Neural cell (in vitro differentiated cells): ENCODE measurements around the gene TICAM1. TPM values are rescaled to one million over a fixed set of nuclear protein-coding genes. Genes with fewer than 3 reads are reported as not detected.

Experiments used
- H2AFZ ChIP-seq: fragments of 200-600, 300-800 bp; sonication (generic), shearing (Covaris generic); 2 replicates; pipeline ENCODE4 v1.6.0; 2014; ENCODE audit warnings: low read depth, mild to moderate bottlenecking, antibody characterized with exemption, low read length, moderate library complexity
- H3F3A ChIP-seq: fragments of 200-600 bp; shearing (Covaris generic); 2 replicates; pipeline ENCODE4 v1.6.1; 2016; ENCODE audit warnings: mild to moderate bottlenecking, moderate library complexity, mixed read lengths, antibody characterized with exemption, low read length; ENCODE audit not compliant: insufficient read depth, poor library complexity, severe bottlenecking
- H3K27ac ChIP-seq: fragments of 200-600, 300-800 bp; sonication (generic), shearing (Covaris generic); 2 replicates; pipeline ENCODE4 v1.5.1; 2014; ENCODE audit warnings: mild to moderate bottlenecking, low read length, moderate library complexity
- H3K27me3 ChIP-seq: fragments of 300-800, 200-600 bp; sonication (generic), shearing (Covaris generic); 2 replicates; pipeline ENCODE4 v1.6.0; 2014; ENCODE audit warnings: mild to moderate bottlenecking, low read depth, low read length, moderate library complexity; ENCODE audit not compliant: insufficient read depth
- H3K36me3 ChIP-seq: fragments of 300-800, 200-600 bp; sonication (generic), shearing (Covaris generic); 2 replicates; pipeline ENCODE4 v1.5.1; 2014; ENCODE audit warnings: mild to moderate bottlenecking, antibody characterized with exemption, low read length, moderate library complexity; ENCODE audit not compliant: insufficient read depth
- H3K4me2 ChIP-seq: fragments of 300-800, 200-600 bp; sonication (generic), shearing (Covaris generic); 2 replicates; pipeline ENCODE4 v1.6.0; 2014; ENCODE audit warnings: mild to moderate bottlenecking, low read length
- H3K4me3 ChIP-seq: fragments of 300-800, 200-600 bp; sonication (generic), shearing (Covaris generic); 2 replicates; pipeline ENCODE4 v1.5.1; 2014; ENCODE audit warnings: mild to moderate bottlenecking, low read length, moderate library complexity
- H3K79me2 ChIP-seq: fragments of 200-600 bp; shearing (Covaris generic); replicated peaks from 2 replicates; pipeline ENCODE4 v1.6.0; 2014; ENCODE audit warnings: mild to moderate bottlenecking, low read length, moderate library complexity; ENCODE audit not compliant: insufficient read depth
- H3K9ac ChIP-seq: fragments of 300-800, 200-600 bp; sonication (generic), shearing (Covaris generic); 2 replicates; pipeline ENCODE4 v1.6.1; 2016; ENCODE audit warnings: mild to moderate bottlenecking, low read length, mixed read lengths
- H3K9me2 ChIP-seq: fragments of 200-600 bp; shearing (Covaris generic); 2 replicates; pipeline ENCODE4 v1.6.1; 2016; ENCODE audit warnings: mild to moderate bottlenecking, low read length, mixed read lengths; ENCODE audit not compliant: insufficient read depth
- H3K9me3 ChIP-seq: fragments of 200-600, 300-800 bp; sonication (generic), shearing (Covaris generic); 2 replicates; pipeline ENCODE4 v1.6.1; 2016; ENCODE audit warnings: mild to moderate bottlenecking, mixed run types, low read length, moderate library complexity, mixed read lengths
- H4K20me1 ChIP-seq: fragments of 200-600 bp; shearing (Covaris generic); 2 replicates; pipeline ENCODE4 v1.6.1; 2016; ENCODE audit warnings: mild to moderate bottlenecking, mixed run types; ENCODE audit not compliant: insufficient read depth
- EP300 ChIP-seq: fragments of 450-650 bp; conservative IDR thresholded peaks from 2 replicates; pipeline ENCODE4 v1.6.1; 2014; ENCODE audit warnings: antibody characterized with exemption, mild to moderate bottlenecking, moderate library complexity; ENCODE audit not compliant: poor library complexity, severe bottlenecking
- EZH2 ChIP-seq: fragments of 200-600, 300-800 bp; shearing (Covaris generic), sonication (generic); IDR thresholded peaks from 2 replicates; pipeline ENCODE4 v1.6.1; 2014; ENCODE audit warnings: antibody characterized with exemption, low read length, borderline replicate concordance, mild to moderate bottlenecking; ENCODE audit not compliant: insufficient read depth, poor library complexity, severe bottlenecking
- MXI1 ChIP-seq: fragments of 450-650 bp; conservative IDR thresholded peaks from 2 replicates; pipeline ENCODE4 v1.6.1; 2014; ENCODE audit warnings: antibody characterized with exemption, mild to moderate bottlenecking; ENCODE audit not compliant: poor library complexity, severe bottlenecking
- POLR2AphosphoS5 ChIP-seq: IDR thresholded peaks from 2 replicates; pipeline ENCODE4 v1.6.1; 2012
- RAD21 ChIP-seq: fragments of 450-650 bp; conservative IDR thresholded peaks from 2 replicates; pipeline ENCODE4 v1.6.1; 2014; ENCODE audit warnings: antibody characterized with exemption, mild to moderate bottlenecking, moderate library complexity
- SMC3 ChIP-seq: fragments of 450-650 bp; conservative IDR thresholded peaks from 2 replicates; pipeline ENCODE4 v1.6.1; 2014; ENCODE audit warnings: antibody characterized with exemption, mild to moderate bottlenecking, moderate library complexity; ENCODE audit not compliant: poor library complexity
- TAF1 ChIP-seq: IDR thresholded peaks from 2 replicates; pipeline ENCODE4 v1.6.1; 2012; ENCODE audit warnings: low read depth
- polyA minus RNA-seq: library from RNA; depleted of rRNA, polyadenylated mRNA; stranded (reverse); fragments of >200 nt; gene quantifications from 2 replicates; pipeline ENCODE4 v1.2.3, GENCODE V29; 2014
- polyA plus RNA-seq: library from polyadenylated mRNA; depleted of rRNA; stranded (reverse); fragments of >200 nt; gene quantifications from 2 replicates; pipeline ENCODE4 v1.2.3, GENCODE V29; 2014
- TF ChIP-seq, protein P1 (sequence below): IDR thresholded peaks from 2 replicates; pipeline ENCODE4 v1.6.1; 2012; ENCODE audit warnings: borderline replicate concordance
- TF ChIP-seq, protein P2 (sequence below): fragments of 450-650 bp; IDR thresholded peaks from 2 replicates; pipeline ENCODE4 v1.5.1; 2014; ENCODE audit warnings: antibody characterized with exemption, mild to moderate bottlenecking, moderate library complexity; ENCODE audit not compliant: poor library complexity, severe bottlenecking

Gene TICAM1
- not detected in 2 replicates for polyA plus RNA-seq
- not detected in 2 replicates for polyA minus RNA-seq

DNA sequence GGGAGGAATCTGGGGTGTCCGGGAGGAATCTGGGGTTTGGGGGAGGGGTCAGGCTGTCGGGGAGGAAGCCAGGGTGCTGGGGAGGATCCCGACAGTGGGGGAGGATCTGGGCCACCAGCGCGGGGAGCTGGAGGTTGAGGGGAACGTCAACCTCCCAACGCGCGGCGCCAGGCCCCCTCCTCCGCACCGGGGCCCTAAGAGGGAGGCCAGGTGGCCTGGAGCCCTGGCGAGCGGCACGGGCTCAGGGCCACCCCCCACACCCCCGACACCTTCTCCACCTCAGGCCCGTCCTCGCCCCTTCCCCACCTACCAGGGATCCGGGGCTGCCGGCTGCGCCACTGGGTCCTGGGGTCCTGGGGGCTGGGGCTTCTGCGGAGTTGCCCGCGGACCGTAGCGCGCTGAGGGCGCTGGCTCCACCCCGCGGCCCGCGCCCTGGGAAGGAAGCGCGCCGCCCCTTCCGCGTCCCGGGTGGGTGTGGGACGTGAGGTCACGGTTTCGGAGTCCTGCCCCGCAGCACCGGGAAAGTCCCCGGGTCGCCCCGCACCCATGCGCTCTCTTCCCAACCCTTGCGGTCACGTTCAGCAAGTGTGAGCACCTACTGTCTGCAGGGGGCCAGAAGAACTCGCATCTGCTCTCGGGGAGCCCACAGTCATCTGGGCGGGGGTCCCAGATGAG lies at the start of gene TICAM1:
Gene TICAM1, minus strand, starts transcription at position 409 of the 675 bp plus-strand sequence. CDS start 13,335 bp downstream, outside the sequence.
- no peak within 1 kb of the TSS for H2AFZ ChIP-seq
- no peaks in the 10 kb centered on the region for H3K9me3 ChIP-seq
- no peak within 1 kb of the TSS for H3K9ac ChIP-seq
- H3K27ac ChIP-seq, result no peak within 1 kb of the TSS
- no peaks in the 10 kb centered on the region for H3F3A ChIP-seq
- TF ChIP-seq, protein P1, sequence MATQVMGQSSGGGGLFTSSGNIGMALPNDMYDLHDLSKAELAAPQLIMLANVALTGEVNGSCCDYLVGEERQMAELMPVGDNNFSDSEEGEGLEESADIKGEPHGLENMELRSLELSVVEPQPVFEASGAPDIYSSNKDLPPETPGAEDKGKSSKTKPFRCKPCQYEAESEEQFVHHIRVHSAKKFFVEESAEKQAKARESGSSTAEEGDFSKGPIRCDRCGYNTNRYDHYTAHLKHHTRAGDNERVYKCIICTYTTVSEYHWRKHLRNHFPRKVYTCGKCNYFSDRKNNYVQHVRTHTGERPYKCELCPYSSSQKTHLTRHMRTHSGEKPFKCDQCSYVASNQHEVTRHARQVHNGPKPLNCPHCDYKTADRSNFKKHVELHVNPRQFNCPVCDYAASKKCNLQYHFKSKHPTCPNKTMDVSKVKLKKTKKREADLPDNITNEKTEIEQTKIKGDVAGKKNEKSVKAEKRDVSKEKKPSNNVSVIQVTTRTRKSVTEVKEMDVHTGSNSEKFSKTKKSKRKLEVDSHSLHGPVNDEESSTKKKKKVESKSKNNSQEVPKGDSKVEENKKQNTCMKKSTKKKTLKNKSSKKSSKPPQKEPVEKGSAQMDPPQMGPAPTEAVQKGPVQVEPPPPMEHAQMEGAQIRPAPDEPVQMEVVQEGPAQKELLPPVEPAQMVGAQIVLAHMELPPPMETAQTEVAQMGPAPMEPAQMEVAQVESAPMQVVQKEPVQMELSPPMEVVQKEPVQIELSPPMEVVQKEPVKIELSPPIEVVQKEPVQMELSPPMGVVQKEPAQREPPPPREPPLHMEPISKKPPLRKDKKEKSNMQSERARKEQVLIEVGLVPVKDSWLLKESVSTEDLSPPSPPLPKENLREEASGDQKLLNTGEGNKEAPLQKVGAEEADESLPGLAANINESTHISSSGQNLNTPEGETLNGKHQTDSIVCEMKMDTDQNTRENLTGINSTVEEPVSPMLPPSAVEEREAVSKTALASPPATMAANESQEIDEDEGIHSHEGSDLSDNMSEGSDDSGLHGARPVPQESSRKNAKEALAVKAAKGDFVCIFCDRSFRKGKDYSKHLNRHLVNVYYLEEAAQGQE, result no peak
- TF ChIP-seq, protein P2, sequence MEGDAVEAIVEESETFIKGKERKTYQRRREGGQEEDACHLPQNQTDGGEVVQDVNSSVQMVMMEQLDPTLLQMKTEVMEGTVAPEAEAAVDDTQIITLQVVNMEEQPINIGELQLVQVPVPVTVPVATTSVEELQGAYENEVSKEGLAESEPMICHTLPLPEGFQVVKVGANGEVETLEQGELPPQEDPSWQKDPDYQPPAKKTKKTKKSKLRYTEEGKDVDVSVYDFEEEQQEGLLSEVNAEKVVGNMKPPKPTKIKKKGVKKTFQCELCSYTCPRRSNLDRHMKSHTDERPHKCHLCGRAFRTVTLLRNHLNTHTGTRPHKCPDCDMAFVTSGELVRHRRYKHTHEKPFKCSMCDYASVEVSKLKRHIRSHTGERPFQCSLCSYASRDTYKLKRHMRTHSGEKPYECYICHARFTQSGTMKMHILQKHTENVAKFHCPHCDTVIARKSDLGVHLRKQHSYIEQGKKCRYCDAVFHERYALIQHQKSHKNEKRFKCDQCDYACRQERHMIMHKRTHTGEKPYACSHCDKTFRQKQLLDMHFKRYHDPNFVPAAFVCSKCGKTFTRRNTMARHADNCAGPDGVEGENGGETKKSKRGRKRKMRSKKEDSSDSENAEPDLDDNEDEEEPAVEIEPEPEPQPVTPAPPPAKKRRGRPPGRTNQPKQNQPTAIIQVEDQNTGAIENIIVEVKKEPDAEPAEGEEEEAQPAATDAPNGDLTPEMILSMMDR, result no peak
- TF ChIP-seq EP300 (no peak), SMC3 (no peak), EZH2 (no peak), TAF1 (no peak), POLR2AphosphoS5 (no peak), MXI1 (no peak)
- H3K27me3 ChIP-seq, result peaks cover 14% of the 10 kb centered on the region
- H3K36me3 ChIP-seq, result no peaks in the 10 kb centered on the region
- no peaks in the 10 kb centered on the region for H4K20me1 ChIP-seq
- no peaks in the 10 kb centered on the region for H3K9me2 ChIP-seq
- no peaks in the 10 kb centered on the region for H3K79me2 ChIP-seq
- no peak within 1 kb of the TSS for H3K4me2 ChIP-seq
- no peak within 1 kb of the TSS for H3K4me3 ChIP-seq

DNA sequence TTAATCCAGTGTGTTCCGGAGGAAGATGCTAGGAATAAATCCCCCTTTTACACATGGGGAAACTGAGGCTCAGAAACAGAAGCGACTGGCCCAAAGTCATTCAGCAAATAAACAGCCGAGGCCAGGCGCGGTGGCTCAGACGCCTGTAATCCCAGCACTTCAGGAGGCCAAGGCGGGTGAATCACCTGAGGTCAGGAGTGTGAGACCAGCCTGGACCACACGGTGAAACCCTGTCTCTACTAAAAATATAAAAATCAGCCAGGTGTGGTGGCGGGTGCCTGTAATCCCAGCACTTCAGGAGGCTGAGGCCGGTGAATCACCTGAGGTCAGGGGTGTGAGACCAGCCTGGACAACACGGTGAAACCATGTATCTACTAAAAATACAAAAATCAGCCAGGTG lies 47.5 kb upstream of the TICAM1 start:
- TF ChIP-seq EP300 (no peak), RAD21 (no peak), POLR2AphosphoS5 (no peak), MXI1 (no peak), EZH2 (no peak), TAF1 (no peak), SMC3 (no peak)
- TF ChIP-seq, protein P2, result no peak
- TF ChIP-seq, protein P1, result no peak
- Histone ChIP-seq H3K4me2 (no peak overlapping the region), H3K36me3 (no peaks in the 10 kb centered on the region), H3K9me3 (no peaks in the 10 kb centered on the region), H3K79me2 (no peaks in the 10 kb centered on the region), H2AFZ (no peak overlapping the region), H4K20me1 (no peaks in the 10 kb centered on the region), H3K4me3 (no peak overlapping the region), H3K27me3 (no peaks in the 10 kb centered on the region), H3K27ac (no peak overlapping the region), H3F3A (no peaks in the 10 kb centered on the region), H3K9me2 (no peaks in the 10 kb centered on the region), H3K9ac (no peak overlapping the region)
